Epithelial cell of esophagus (primary cell): ENCODE data around the gene WDR73.

ENCODE experiments used
- DNase-seq: peaks from one replicate; pipeline ENCODE4 v3.0.0; 2010; ENCODE audit warnings: low read depth
- H3K4me3 ChIP-seq: 2 replicates; pipeline ENCODE4 v1.5.1; 2011; ENCODE audit warnings: mild to moderate bottlenecking, low read length, control low read depth
- CTCF ChIP-seq: IDR thresholded peaks from 2 replicates; pipeline ENCODE4 v1.5.1; 2011; ENCODE audit warnings: low read depth, mild to moderate bottlenecking, low read length, control low read depth, inconsistent platforms; ENCODE audit not compliant: insufficient read depth; ENCODE audit errors: missing control alignments

WDR73 gene

GRCh38 chr15:84653910-84654688 lies at the start of gene WDR73:
WDR73 (minus strand) TSS chr15:84654283; CDS start chr15:84654274, 9 bp downstream.
- TF ChIP-seq CTCF = no peak
- H3K4me3 ChIP-seq = peak within 1 kb of the TSS; percentile 91
- peak; percentile 94 for DNase-seq

- no peak for TF ChIP-seq CTCF
- H3K4me3 ChIP-seq = no peak overlapping the region
- no peak for DNase-seq
These were observed 49.7 kb upstream of the WDR73 start for GRCh38 chr15:84703808-84704207.

- TF ChIP-seq CTCF = no peak
- H3K4me3 ChIP-seq = no peak overlapping the region
- no peak for DNase-seq
These were observed 48.9 kb upstream of the WDR73 start for GRCh38 chr15:84702961-84703482.

GRCh38 chr15:84699538-84700191 lies 45.6 kb upstream of the WDR73 start:
- TF ChIP-seq CTCF = no peak
- H3K4me3 ChIP-seq = no peak overlapping the region
- DNase-seq = no peak

GRCh38 chr15:84697236-84697990 lies 43.3 kb upstream of the WDR73 start:
- no peak for TF ChIP-seq CTCF
- H3K4me3 ChIP-seq = no peak overlapping the region
- no peak for DNase-seq

GRCh38 chr15:84696757-84697156 lies 42.7 kb upstream of the WDR73 start:
- H3K4me3 ChIP-seq = no peak overlapping the region
- TF ChIP-seq CTCF = no peak
- no peak for DNase-seq
